Head of caudate nucleus (tissue), 42 donors: Measurements from ENCODE around the gene DUSP7.

Experiments used
- DNase-seq, 42 donors: peaks; one replicate each; pipeline versions ENCODE4 v3.0.0 to v3.0.0-alpha.2; 2020 to 2021; ENCODE audit warnings: mixed read lengths in 7 of 42
- intact Hi-C: fragments of 100-400 bp; cut with DNase I; formaldehyde crosslinking; loops from one replicate; pipeline ENCODE4 v1.15.0; 2022

The DUSP7 gene

DNA sequence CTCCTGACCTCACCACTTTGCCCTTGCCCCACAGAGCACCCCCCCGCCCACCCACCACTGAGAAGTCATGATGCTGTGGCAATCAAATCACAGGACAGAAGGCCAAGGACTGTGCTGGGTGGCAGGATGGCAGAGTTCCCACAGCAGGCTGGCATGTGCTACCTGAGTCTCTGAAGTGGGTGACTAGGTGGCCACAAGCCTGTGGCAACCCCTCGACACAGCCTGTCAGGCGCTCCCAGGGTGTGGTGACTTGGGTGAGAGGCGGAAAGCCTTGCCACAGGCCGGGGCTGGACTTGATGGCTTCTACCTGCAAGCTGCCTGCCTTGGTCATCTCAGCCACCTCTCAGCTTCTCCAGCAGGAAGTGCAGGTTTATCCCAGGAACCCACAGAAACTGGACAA is 15.6 kb upstream of the DUSP7 start:
- DNase-seq: no peak
- intact Hi-C loops: no loop called here

- intact Hi-C loops: no loop called here
- peak in 3 of 42 donors; percentile 16 to 48 (median 25) for DNase-seq
Measured at GRCh38 chr3:52070724-52071621, 14.6 kb upstream of the DUSP7 start.

- intact Hi-C loops: no loop called here
- DNase-seq: no peak
Measured at GRCh38 chr3:52069855-52070254, 13.5 kb upstream of the DUSP7 start.

- intact Hi-C loops: no loop called here
Measured at GRCh38 chr3:52069135-52069534, 12.8 kb upstream of the DUSP7 start.

GRCh38 chr3:52068730-52069129 is 12.4 kb upstream of the DUSP7 start:
- DNase-seq: no peak
- intact Hi-C loops: no loop called here

More at GRCh38 chr3:52069135-52069534, 12.8 kb upstream of the DUSP7 start:
- DNase-seq: no peak

DNA sequence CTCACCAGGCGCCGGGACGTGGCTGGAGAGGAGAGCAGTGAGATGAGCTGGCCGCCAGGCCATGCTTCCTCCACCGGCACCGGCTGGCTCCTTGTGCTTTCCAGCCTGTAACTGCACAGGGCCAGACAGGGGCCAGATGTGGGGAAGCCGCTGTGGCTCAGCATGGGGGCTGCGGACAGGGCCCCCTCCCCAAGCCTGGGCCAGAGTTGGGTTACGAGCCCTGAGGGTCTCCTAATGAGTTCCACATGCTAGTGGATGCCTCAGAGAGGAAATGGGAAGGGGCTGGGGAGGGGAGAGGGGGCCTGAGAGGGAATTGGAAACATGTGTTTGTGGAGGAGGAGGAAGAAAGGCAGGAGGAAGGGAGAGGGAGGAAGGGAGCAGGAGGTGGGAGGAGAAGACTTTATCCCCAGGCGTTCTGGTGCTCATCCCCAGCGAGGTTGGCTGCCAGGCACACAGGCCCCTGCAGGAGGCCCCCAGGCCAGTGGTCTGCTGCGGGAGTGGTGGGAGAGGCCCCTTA is 11.7 kb upstream of the DUSP7 start:
- no peak for DNase-seq
- intact Hi-C loops: no loop called here

DNA sequence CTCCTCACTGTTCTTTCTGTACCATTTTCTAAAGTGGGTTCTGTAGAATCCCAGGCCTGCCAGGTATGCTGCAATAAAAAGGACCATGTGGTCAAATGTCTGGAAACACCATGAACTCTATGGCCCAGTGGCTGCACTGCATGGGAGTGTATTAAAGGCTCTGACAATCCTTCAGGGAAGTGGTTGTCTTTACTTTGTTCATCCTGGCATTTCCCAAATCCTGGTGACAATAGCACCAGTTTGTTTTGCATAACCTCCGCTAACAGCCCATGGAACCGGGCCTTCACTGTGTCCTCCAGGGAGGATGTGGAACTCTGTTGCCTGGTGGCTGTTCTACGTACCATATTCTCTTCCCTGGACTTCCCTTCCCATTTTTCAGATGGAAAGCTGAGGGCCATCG is 11.2 kb upstream of the DUSP7 start:
- intact Hi-C loops: no loop called here
- DNase-seq: no peak

DNA sequence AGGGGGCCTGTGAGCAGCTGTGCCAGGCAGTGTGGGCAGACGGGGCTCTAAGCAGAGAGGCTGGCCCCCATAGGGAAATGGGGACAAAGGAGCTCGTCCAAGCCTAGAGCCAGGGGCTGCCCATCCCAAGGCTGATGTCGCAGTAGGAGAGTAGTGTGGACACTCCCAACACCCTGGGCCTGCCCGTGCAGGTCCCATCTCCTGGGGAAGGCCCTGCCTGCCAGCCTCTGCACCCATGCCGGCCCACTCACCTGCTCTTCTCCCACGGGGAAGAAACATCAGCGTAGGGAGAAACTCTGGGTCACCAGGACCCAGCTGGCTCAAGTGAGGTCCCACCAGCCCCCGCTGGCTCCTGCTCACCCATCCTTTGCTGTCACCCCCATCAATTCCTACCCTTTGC is 10.7 kb upstream of the DUSP7 start:
- intact Hi-C loops: no loop called here

GRCh38 chr3:52065264-52065756 is 8.9 kb upstream of the DUSP7 start:
- no peak for DNase-seq

More for the DNA sequence above, 10.7 kb upstream of the DUSP7 start:
- no peak for DNase-seq

DNA sequence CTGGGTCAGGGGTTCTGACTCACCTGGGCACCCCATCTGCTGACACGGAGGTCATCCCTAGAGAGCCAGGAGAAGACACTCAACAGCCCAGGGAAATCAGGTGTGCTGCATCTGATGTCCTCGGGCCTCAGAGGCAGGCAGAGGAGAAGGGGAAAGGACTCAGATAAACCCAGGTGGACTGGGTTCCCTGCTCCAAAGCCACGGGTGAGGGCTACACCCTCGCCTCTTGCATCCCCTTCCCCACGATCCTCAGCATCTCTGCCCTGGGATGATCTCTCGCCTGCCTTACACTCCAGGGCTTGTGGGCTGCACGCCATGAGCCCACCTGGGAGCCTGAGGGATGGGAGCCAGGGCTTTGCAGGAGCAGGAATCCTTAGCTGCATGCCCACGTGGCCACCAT is 8.2 kb upstream of the DUSP7 start:
- intact Hi-C loops: no loop called here
- DNase-seq: no peak

More at GRCh38 chr3:52065264-52065756, 8.9 kb upstream of the DUSP7 start:
- intact Hi-C loops: no loop called here

- intact Hi-C loops: no loop called here
- DNase-seq: peak in 4 of 42 donors; percentile 6 to 47 (median 32)
Measured at GRCh38 chr3:52063026-52063723, 6.8 kb upstream of the DUSP7 start.

- intact Hi-C loops: no loop called here
- peak in 5 of 42 donors; percentile 12 to 45 (median 27) for DNase-seq
Measured at GRCh38 chr3:52062505-52062904, 6.1 kb upstream of the DUSP7 start.

GRCh38 chr3:52061121-52061910 is 4.9 kb upstream of the DUSP7 start:
- intact Hi-C loops: no loop called here
- no peak for DNase-seq

- DNase-seq: no peak
- intact Hi-C loops: loop anchor here (5.0 kb wide), 1 partner anchor 63 kb away; no protein-coding TSS in a partner anchor
Measured at GRCh38 chr3:52059781-52060180, 3.4 kb upstream of the DUSP7 start.

GRCh38 chr3:52057812-52058495 is 1.6 kb upstream of the DUSP7 start:
- intact Hi-C loops: loop anchor here (5.0 kb wide), 1 partner anchor 64 kb away; no protein-coding TSS in a partner anchor
- no peak for DNase-seq

DNA sequence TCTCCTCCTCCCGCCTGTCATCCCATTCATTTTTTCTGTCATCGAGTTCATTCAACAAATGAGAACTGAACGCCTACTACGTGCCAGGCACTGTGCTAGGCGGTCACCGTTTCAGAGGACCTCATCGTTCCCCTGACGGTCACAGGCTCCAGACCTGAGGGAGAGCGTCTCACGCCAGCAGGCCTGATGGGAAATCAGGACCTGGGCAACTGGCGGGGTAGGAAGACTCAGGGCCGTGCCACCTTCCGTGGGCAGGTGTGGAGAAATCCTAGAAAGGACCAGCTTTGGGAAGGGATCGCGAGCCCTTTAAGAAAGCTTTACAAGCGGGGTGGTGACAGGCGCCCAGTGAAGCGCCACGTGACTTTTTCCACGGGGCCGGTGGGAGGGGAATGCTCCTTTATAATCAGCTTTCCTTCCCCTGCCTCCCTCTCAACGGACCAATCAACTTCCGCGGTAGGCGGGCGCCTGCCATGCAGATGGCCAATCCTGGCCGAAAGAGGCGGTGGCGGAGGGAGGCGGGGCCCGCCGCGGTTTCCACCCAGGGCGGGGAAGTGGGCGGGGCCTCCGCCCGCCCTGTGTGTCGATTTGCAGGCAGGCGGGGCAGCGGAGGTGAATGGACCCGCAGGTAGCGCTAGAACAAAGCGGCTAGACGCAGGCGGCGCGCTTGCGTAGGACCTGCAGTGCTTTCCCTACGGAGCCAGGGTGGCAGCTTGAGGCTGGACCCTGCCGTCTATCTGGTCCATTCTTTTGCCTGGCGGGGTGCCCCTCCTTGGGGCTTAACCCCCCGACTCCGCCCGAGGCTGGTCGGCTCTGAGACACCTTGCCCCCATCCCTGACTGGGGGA is 819 bp upstream of the DUSP7 start:
- intact Hi-C loops: loop anchor here (5.0 kb wide), 1 partner anchor 65 kb away; no protein-coding TSS in a partner anchor
- DNase-seq: peak; percentile 99 to 100 (median 100)
